GM12892 (cell line): ENCODE measurements around the gene HEPHL1.

Experiments used
- POLR2A ChIP-seq: IDR thresholded peaks from 2 replicates; pipeline ENCODE4 v1.6.1; 2011; ENCODE audit warnings: low read depth, low read length, control low read depth
- TAF1 ChIP-seq: IDR thresholded peaks from 2 replicates; pipeline ENCODE4 v1.6.1; 2011; ENCODE audit warnings: low read depth, mild to moderate bottlenecking, control low read depth, low read length, borderline replicate concordance

DNA sequence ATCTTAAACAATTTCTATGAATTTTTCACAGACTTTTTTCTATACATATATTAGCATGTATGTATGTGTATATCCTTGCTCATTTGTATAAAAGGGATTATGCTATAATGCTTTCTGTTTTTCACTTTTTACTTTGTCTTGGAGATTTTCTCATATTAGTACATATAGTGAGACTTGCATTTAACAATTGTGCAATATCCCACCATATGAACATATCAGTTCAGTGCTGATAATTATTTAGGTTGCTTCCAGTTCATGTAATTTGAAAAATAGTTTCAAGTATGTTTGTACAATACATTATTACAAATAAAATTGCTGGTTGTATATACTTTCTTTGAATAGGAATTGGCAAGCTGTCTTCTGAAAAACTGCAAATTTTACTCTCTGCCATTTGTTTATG is 37.9 kb downstream of the HEPHL1 start:
- TF ChIP-seq POLR2A (no peak), TAF1 (no peak)
